GM23338 (cell line): ENCODE results near the gene DEPDC5. TPM values are rescaled to one million over a fixed set of nuclear protein-coding genes. Genes with fewer than 3 reads are reported as not detected.

ENCODE experiments used
- ATAC-seq: fragments of 200-7000 bp; cut with Tn5 transposase; 3 replicates; pipeline ENCODE4 v1.9.1; 2020
- DNase-seq: peaks from one replicate; pipeline ENCODE4 v3.0.0-alpha.2; 2015; ENCODE audit warnings: low spot score
- H2AFZ ChIP-seq: fragments of 200-600 bp; sonication (generic); 2 replicates; pipeline ENCODE4 v1.8.0; 2016; ENCODE audit warnings: antibody characterized with exemption, mild to moderate bottlenecking, moderate library complexity
- H3F3A ChIP-seq: fragments of 200-600 bp; sonication (generic); replicated peaks from 2 replicates; pipeline ENCODE4 v1.8.0; 2017; ENCODE audit warnings: antibody characterized with exemption, mixed run types, low read depth
- H3K27ac ChIP-seq: fragments of 200-600 bp; sonication (generic); 2 replicates; pipeline ENCODE4 v1.6.1; 2016; ENCODE audit warnings: low read depth
- H3K27me3 ChIP-seq: fragments of 200-600 bp; sonication (generic); 2 replicates; pipeline ENCODE4 v1.8.0; 2016; ENCODE audit warnings: mild to moderate bottlenecking, mixed run types, moderate library complexity; ENCODE audit not compliant: insufficient read depth
- H3K36me3 ChIP-seq: fragments of 200-600 bp; sonication (generic); 2 replicates; pipeline ENCODE4 v1.8.0; 2016; ENCODE audit warnings: mild to moderate bottlenecking; ENCODE audit not compliant: insufficient read depth
- H3K4me1 ChIP-seq: fragments of 200-600 bp; sonication (generic); 2 replicates; pipeline ENCODE4 v1.8.0; 2016; ENCODE audit warnings: mild to moderate bottlenecking, moderate library complexity; ENCODE audit not compliant: insufficient read depth
- H3K4me2 ChIP-seq: fragments of 200-600 bp; sonication (generic); 2 replicates; pipeline ENCODE4 v1.7.1; 2017; ENCODE audit warnings: mixed run types
- H3K4me3 ChIP-seq: fragments of 200-600 bp; sonication (generic); 2 replicates; pipeline ENCODE4 v1.6.1; 2016; ENCODE audit warnings: mixed run types
- H3K79me2 ChIP-seq: fragments of 200-600 bp; sonication (generic); replicated peaks from 2 replicates; pipeline ENCODE4 v1.8.0; 2017; ENCODE audit warnings: mild to moderate bottlenecking; ENCODE audit not compliant: insufficient read depth
- H3K9me2 ChIP-seq: fragments of 200-600 bp; sonication (generic); 2 replicates; pipeline ENCODE4 v1.8.0; 2017; ENCODE audit not compliant: insufficient read depth
- H4K20me1 ChIP-seq: fragments of 200-600 bp; sonication (generic); replicated peaks from 2 replicates; pipeline ENCODE4 v1.8.0; 2017; ENCODE audit warnings: mild to moderate bottlenecking; ENCODE audit not compliant: insufficient read depth
- H3K27ac Mint-ChIP-seq: 2 replicates; pipeline ENCODE4 v1.8.0; 2020; ENCODE audit warnings: inconsistent platforms, mild to moderate bottlenecking, moderate library complexity, mixed read lengths
- H3K27me3 Mint-ChIP-seq: 3 replicates; pipeline ENCODE4 v1.8.0; 2022; ENCODE audit warnings: low read depth, mild to moderate bottlenecking, moderate library complexity, mixed read lengths, inconsistent platforms; ENCODE audit not compliant: insufficient read depth, poor library complexity
- H3K36me3 Mint-ChIP-seq: 3 replicates; pipeline ENCODE4 v1.8.0; 2021; ENCODE audit warnings: low read depth, mild to moderate bottlenecking, inconsistent platforms, moderate library complexity, mixed read lengths
- H3K4me1 Mint-ChIP-seq: 3 replicates; pipeline ENCODE4 v1.8.0; 2020; ENCODE audit warnings: mild to moderate bottlenecking, inconsistent platforms, mixed read lengths
- H3K4me3 Mint-ChIP-seq: 3 replicates; pipeline ENCODE4 v1.8.0; 2021; ENCODE audit warnings: moderate library complexity, mild to moderate bottlenecking, inconsistent platforms, mixed read lengths
- H3K9me3 Mint-ChIP-seq: 3 replicates; pipeline ENCODE4 v1.8.0; 2020; ENCODE audit warnings: moderate library complexity, mild to moderate bottlenecking, inconsistent platforms, mixed read lengths
- CREB1 ChIP-seq: fragments of 250-450 bp; sonication (Bioruptor Pico); IDR thresholded peaks from 2 replicates; pipeline ENCODE4 v1.5.0; 2020; ENCODE audit warnings: low read depth, mild to moderate bottlenecking, moderate library complexity
- EZH2 ChIP-seq: fragments of 200-600 bp; sonication (generic); IDR thresholded peaks from one replicate; pipeline ENCODE4 v1.8.0; 2017; ENCODE audit warnings: antibody characterized with exemption, mild to moderate bottlenecking, low read depth; ENCODE audit not compliant: unreplicated experiment
- EZH2phosphoT487 ChIP-seq: fragments of 200-600 bp; sonication (generic); IDR thresholded peaks from one replicate; pipeline ENCODE4 v1.8.1; 2018; ENCODE audit warnings: antibody characterized with exemption; ENCODE audit not compliant: unreplicated experiment
- JUNB ChIP-seq: IDR thresholded peaks from one replicate; pipeline ENCODE4 v1.6.1; 2016; ENCODE audit warnings: antibody characterized with exemption; ENCODE audit not compliant: unreplicated experiment
- NANOG ChIP-seq: IDR thresholded peaks from 2 replicates; pipeline ENCODE4 v1.6.1; 2016; ENCODE audit warnings: antibody characterized with exemption, borderline replicate concordance
- POLR2AphosphoS5 ChIP-seq: IDR thresholded peaks from 2 replicates; pipeline ENCODE4 v1.6.1; 2016; ENCODE audit warnings: antibody characterized with exemption, low read depth
- STAT1 ChIP-seq: IDR thresholded peaks from one replicate; pipeline ENCODE4 v1.6.1; 2016; ENCODE audit warnings: antibody characterized with exemption; ENCODE audit not compliant: unreplicated experiment
- ZNF114 ChIP-seq: fragments of 250-450 bp; sonication (Bioruptor Pico); IDR thresholded peaks from 2 replicates; pipeline ENCODE4 v1.5.0; 2020; ENCODE audit warnings: mild to moderate bottlenecking, moderate library complexity
- ZNF331 ChIP-seq: fragments of 250-450 bp; sonication (Bioruptor Pico); IDR thresholded peaks from 2 replicates; pipeline ENCODE4 v1.5.0; 2020; ENCODE audit warnings: low read depth, mild to moderate bottlenecking, moderate library complexity
- polyA plus RNA-seq: library from polyadenylated mRNA; unstranded; fragments of >200 nt; fragmentation: Nextera tagmentation; extraction: Ambion mirVana; gene quantifications from 2 replicates; pipeline ENCODE4 v1.2.1, GENCODE V29; 2016
- total RNA-seq: library from RNA; depleted of rRNA; stranded (reverse); fragments of >200 nt; shearing (Covaris generic); gene quantifications from 2 replicates; pipeline ENCODE4 v1.2.3, GENCODE V29; 2014
- TF ChIP-seq, protein P1 (sequence below), 2 experiments: fragments of 200-600 bp in 1 of 2; sonication (generic) in 1 of 2; conservative IDR thresholded peaks; 2 replicates each; pipeline versions ENCODE4 v1.5.1 to v1.6.1; 2016 to 2017; ENCODE audit warnings: antibody characterized with exemption in 2 of 2, low read depth in 2 of 2, mild to moderate bottlenecking in 2 of 2, moderate library complexity in 1 of 2
- TF ChIP-seq, protein P2 (sequence below): IDR thresholded peaks from one replicate; pipeline ENCODE4 v1.6.1; 2018; ENCODE audit warnings: antibody characterized with exemption; ENCODE audit not compliant: unreplicated experiment
- TF ChIP-seq, protein P3 (sequence below): fragments of 250-450 bp; sonication (Bioruptor Pico); IDR thresholded peaks from 2 replicates; pipeline ENCODE4 v1.5.0; 2020; ENCODE audit warnings: mild to moderate bottlenecking, moderate library complexity
- TF ChIP-seq, protein P4 (sequence below): IDR thresholded peaks from 2 replicates; pipeline ENCODE4 v1.6.1; 2016; ENCODE audit warnings: antibody characterized with exemption

Gene DEPDC5
- total and polyA plus RNA-seq, 2 experiments from 2014 or later = 18.7 to 19.7 TPM

DNA sequence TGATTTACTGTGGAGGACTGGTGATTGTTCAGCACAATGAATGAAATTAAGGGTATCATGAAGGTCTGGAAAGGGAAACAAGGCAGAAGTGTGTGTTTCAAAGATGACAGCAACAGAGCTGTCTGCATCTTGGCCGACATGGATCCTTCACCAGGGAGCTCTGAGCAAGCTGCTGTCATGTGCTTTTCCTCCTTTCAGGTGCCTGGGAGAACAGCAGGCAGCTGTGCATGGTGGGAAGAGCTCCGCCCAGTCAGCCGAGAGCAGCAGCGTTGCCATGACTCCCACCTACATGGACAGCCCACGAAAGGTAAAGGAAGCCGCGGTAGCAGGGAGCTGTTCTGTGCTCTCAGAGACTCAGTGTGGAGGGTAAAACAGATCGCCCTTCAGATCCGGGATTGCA lies 103.4 kb downstream of the DEPDC5 start:
- Mint-ChIP-seq H3K4me1 (peaks cover 7% of the 10 kb centered on the region; the same call in 2 of the 3 replicates), H3K4me3 (peak overlapping the region; percentile 14; the same call in 1 of the 3 replicates), H3K36me3 (no peaks in the 10 kb centered on the region; the same call in 2 of the 3 replicates), H3K27ac (peak overlapping the region; percentile 89), H3K9me3 (no peaks in the 10 kb centered on the region), H3K27me3 (peaks cover 2% of the 10 kb centered on the region)
- ATAC-seq = peak; percentile 100
- Histone ChIP-seq H3K36me3 (no peaks in the 10 kb centered on the region), H4K20me1 (no peaks in the 10 kb centered on the region), H3K27me3 (no peaks in the 10 kb centered on the region), H3K9me2 (no peaks in the 10 kb centered on the region), H3K4me3 (no peak overlapping the region), H2AFZ (no peak overlapping the region), H3K27ac (no peak overlapping the region), H3K79me2 (no peaks in the 10 kb centered on the region), H3F3A (no peaks in the 10 kb centered on the region), H3K4me2 (no peak overlapping the region), H3K4me1 (peaks cover 4% of the 10 kb centered on the region; the same call in 1 of the 2 replicates)
- DNase-seq = peak; percentile 95
- no peak for TF ChIP-seq STAT1
- TF ChIP-seq NANOG = no peak
- TF ChIP-seq, protein P1, sequence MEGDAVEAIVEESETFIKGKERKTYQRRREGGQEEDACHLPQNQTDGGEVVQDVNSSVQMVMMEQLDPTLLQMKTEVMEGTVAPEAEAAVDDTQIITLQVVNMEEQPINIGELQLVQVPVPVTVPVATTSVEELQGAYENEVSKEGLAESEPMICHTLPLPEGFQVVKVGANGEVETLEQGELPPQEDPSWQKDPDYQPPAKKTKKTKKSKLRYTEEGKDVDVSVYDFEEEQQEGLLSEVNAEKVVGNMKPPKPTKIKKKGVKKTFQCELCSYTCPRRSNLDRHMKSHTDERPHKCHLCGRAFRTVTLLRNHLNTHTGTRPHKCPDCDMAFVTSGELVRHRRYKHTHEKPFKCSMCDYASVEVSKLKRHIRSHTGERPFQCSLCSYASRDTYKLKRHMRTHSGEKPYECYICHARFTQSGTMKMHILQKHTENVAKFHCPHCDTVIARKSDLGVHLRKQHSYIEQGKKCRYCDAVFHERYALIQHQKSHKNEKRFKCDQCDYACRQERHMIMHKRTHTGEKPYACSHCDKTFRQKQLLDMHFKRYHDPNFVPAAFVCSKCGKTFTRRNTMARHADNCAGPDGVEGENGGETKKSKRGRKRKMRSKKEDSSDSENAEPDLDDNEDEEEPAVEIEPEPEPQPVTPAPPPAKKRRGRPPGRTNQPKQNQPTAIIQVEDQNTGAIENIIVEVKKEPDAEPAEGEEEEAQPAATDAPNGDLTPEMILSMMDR (conservative IDR thresholded peaks at IDR 0.05; ENCODE audit: low read depth in 2 of 2) = no peak
- no peak for TF ChIP-seq JUNB
- no peak for TF ChIP-seq EZH2
- TF ChIP-seq POLR2AphosphoS5 = no peak
- TF ChIP-seq, protein P2, sequence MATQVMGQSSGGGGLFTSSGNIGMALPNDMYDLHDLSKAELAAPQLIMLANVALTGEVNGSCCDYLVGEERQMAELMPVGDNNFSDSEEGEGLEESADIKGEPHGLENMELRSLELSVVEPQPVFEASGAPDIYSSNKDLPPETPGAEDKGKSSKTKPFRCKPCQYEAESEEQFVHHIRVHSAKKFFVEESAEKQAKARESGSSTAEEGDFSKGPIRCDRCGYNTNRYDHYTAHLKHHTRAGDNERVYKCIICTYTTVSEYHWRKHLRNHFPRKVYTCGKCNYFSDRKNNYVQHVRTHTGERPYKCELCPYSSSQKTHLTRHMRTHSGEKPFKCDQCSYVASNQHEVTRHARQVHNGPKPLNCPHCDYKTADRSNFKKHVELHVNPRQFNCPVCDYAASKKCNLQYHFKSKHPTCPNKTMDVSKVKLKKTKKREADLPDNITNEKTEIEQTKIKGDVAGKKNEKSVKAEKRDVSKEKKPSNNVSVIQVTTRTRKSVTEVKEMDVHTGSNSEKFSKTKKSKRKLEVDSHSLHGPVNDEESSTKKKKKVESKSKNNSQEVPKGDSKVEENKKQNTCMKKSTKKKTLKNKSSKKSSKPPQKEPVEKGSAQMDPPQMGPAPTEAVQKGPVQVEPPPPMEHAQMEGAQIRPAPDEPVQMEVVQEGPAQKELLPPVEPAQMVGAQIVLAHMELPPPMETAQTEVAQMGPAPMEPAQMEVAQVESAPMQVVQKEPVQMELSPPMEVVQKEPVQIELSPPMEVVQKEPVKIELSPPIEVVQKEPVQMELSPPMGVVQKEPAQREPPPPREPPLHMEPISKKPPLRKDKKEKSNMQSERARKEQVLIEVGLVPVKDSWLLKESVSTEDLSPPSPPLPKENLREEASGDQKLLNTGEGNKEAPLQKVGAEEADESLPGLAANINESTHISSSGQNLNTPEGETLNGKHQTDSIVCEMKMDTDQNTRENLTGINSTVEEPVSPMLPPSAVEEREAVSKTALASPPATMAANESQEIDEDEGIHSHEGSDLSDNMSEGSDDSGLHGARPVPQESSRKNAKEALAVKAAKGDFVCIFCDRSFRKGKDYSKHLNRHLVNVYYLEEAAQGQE = no peak
- TF ChIP-seq, protein P3, sequence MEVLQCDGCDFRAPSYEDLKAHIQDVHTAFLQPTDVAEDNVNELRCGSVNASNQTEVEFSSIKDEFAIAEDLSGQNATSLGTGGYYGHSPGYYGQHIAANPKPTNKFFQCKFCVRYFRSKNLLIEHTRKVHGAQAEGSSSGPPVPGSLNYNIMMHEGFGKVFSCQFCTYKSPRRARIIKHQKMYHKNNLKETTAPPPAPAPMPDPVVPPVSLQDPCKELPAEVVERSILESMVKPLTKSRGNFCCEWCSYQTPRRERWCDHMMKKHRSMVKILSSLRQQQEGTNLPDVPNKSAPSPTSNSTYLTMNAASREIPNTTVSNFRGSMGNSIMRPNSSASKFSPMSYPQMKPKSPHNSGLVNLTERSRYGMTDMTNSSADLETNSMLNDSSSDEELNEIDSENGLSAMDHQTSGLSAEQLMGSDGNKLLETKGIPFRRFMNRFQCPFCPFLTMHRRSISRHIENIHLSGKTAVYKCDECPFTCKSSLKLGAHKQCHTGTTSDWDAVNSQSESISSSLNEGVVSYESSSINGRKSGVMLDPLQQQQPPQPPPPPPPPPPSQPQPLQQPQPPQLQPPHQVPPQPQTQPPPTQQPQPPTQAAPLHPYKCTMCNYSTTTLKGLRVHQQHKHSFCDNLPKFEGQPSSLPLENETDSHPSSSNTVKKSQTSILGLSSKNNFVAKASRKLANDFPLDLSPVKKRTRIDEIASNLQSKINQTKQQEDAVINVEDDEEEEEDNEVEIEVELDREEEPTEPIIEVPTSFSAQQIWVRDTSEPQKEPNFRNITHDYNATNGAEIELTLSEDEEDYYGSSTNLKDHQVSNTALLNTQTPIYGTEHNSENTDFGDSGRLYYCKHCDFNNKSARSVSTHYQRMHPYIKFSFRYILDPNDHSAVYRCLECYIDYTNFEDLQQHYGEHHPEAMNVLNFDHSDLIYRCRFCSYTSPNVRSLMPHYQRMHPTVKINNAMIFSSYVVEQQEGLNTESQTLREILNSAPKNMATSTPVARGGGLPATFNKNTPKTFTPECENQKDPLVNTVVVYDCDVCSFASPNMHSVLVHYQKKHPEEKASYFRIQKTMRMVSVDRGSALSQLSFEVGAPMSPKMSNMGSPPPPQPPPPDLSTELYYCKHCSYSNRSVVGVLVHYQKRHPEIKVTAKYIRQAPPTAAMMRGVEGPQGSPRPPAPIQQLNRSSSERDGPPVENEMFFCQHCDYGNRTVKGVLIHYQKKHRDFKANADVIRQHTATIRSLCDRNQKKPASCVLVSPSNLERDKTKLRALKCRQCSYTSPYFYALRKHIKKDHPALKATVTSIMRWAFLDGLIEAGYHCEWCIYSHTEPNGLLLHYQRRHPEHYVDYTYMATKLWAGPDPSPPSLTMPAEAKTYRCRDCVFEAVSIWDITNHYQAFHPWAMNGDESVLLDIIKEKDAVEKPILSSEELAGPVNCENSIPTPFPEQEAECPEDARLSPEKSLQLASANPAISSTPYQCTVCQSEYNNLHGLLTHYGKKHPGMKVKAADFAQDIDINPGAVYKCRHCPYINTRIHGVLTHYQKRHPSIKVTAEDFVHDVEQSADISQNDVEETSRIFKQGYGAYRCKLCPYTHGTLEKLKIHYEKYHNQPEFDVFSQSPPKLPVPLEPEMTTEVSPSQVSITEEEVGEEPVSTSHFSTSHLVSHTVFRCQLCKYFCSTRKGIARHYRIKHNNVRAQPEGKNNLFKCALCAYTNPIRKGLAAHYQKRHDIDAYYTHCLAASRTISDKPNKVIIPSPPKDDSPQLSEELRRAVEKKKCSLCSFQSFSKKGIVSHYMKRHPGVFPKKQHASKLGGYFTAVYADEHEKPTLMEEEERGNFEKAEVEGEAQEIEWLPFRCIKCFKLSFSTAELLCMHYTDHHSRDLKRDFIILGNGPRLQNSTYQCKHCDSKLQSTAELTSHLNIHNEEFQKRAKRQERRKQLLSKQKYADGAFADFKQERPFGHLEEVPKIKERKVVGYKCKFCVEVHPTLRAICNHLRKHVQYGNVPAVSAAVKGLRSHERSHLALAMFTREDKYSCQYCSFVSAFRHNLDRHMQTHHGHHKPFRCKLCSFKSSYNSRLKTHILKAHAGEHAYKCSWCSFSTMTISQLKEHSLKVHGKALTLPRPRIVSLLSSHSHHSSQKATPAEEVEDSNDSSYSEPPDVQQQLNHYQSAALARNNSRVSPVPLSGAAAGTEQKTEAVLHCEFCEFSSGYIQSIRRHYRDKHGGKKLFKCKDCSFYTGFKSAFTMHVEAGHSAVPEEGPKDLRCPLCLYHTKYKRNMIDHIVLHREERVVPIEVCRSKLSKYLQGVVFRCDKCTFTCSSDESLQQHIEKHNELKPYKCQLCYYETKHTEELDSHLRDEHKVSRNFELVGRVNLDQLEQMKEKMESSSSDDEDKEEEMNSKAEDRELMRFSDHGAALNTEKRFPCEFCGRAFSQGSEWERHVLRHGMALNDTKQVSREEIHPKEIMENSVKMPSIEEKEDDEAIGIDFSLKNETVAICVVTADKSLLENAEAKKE = no peak
- no peak for TF ChIP-seq EZH2phosphoT487
- TF ChIP-seq, protein P4, sequence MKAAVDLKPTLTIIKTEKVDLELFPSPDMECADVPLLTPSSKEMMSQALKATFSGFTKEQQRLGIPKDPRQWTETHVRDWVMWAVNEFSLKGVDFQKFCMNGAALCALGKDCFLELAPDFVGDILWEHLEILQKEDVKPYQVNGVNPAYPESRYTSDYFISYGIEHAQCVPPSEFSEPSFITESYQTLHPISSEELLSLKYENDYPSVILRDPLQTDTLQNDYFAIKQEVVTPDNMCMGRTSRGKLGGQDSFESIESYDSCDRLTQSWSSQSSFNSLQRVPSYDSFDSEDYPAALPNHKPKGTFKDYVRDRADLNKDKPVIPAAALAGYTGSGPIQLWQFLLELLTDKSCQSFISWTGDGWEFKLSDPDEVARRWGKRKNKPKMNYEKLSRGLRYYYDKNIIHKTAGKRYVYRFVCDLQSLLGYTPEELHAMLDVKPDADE = no peak
- TF ChIP-seq ZNF114 (CRISPR knock-in tag) = no peak
- no peak for TF ChIP-seq ZNF331 (CRISPR knock-in tag)
- TF ChIP-seq CREB1 (CRISPR knock-in tag) = no peak
